HG03196 (cell line): ENCODE measurements around the gene PTPRE.

Source experiments
- ATAC-seq: cut with Tn5 transposase; IDR thresholded peaks from one replicate; pipeline ENCODE4 v1.9.1; 2021; ENCODE audit not compliant: unreplicated experiment

PTPRE gene

GRCh38 chr10:128043259-128044045, 136.5 kb downstream of the PTPRE start:
- ATAC-seq = no peak

- ATAC-seq = no peak
These were observed 137.3 kb downstream of the PTPRE start for GRCh38 chr10:128044186-128044585.

DNA sequence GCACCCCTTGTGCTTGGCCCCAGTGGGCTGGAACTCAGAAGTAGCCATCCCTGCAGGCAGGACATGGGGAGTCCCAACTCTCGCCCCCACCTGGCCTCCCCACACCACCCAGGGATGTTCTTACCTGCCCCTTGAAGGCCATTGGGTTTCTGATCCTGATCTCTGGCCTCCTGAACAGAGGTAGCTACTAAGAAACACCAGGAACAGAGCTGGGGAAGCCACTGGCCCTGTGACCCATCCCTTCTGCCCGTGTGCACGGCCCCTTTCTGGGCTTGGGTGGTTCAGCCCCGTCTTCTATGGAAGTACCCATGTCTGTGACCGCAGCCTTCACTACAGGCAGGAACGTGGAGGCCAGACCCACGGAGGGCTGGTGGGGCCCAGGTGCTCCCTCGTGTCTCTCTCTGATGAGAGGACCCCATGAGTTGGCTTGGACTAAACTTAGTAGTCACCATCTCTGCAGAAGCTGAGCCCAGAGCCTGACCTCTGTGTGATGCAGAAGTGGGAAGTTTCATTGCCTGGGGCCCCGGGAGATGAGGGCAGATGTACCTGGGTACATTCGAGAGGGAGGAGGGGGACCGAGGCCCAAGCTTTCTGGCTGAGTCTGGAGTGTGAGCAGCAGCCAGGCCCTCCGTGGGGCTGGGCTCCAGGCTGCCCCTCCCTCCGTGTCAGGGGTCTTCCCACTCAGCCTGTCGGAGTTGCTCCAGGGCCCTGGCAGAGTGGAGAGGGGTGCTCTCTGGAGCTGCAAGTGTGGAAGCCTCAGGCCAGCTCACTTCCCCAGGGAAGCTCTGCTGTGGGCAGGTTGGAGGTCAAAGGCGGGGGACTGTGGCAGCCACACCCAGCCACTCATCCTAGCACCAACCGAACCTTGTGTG, 138.3 kb downstream of the PTPRE start:
- ATAC-seq = no peak

- no peak for ATAC-seq
These were observed 138.9 kb downstream of the PTPRE start for GRCh38 chr10:128045833-128046120.

GRCh38 chr10:128046156-128046952, 139.5 kb downstream of the PTPRE start:
- no peak for ATAC-seq

DNA sequence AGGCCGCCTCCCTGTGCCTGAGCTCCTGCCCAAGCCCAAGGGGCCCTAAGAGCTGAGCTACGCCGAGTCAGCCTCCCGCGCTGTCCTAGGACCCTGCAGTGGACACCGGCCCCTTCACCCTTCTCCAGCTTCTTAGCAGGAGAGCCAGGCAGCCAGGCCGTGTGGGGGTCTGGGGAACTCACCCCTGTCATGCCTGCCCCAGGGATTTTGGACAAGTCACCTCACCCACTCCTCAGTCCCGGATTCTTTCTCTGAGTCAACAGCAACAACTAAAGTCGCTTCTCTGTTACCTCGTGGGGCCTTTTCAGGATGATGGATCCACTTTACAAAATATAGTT, 140.0 kb downstream of the PTPRE start:
- ATAC-seq = no peak

DNA sequence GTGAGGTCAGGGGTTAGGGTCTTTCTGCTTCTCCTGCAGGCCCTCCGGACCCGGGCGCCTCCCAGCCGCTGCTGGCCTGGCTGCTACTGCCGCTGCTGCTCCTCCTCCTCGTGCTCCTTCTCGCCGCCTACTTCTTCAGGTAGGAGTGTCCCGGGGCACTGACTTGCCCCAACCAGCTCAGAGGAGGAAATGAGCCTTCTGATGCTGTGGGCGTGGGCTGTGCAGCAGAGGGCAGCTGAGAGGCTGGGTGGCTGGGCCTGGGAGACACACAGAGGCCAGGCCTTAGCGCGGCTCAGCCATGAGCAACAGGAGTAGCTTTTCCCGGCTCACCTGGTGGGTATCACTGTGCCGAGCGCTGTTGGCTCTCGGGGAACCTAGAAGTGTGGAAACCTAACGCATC, 140.4 kb downstream of the PTPRE start:
- ATAC-seq = peak; percentile 98

- ATAC-seq = peak; percentile 35
These were observed 141.3 kb downstream of the PTPRE start for GRCh38 chr10:128047991-128048818.

DNA sequence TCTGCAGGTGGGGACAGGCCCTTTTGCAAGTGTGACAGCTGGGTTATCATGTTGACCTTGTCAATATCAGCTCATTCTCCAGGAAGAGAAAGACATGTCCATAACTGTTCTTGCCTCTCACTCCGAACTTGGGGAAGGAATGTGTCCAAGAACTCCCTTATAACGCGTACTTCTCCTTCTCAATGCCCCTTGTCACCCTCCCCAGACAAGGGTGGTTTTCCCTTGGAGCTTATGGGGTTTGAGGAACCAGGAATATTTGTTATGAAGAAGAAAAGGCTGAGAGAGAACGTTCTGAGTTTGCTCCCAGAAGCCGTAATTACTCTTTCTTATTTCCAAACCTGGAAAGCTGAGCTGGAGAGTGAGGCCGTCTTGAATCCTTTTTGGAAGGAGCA, 141.9 kb downstream of the PTPRE start:
- no peak for ATAC-seq

GRCh38 chr10:128049226-128050120, 142.6 kb downstream of the PTPRE start:
- ATAC-seq = no peak

DNA sequence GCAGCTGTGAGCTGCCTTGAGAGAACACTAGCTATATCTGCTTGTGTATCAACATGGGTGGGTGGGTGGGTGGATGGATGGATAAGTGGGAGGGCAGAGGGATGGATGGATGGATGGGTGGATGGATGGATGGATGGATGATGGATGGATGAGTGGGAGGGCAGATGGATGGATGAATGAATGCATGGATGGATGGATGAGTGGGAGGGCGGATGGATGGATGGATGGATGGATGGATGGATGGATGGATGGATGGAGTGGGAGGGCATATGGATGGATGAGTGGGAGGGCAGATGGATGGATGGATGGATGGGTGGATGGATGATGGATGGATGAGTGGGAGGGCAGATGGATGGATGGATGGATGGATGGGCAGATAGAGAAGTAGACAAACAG, 143.2 kb downstream of the PTPRE start:
- ATAC-seq = no peak

GRCh38 chr10:128050936-128051335, 144.0 kb downstream of the PTPRE start:
- ATAC-seq = no peak

DNA sequence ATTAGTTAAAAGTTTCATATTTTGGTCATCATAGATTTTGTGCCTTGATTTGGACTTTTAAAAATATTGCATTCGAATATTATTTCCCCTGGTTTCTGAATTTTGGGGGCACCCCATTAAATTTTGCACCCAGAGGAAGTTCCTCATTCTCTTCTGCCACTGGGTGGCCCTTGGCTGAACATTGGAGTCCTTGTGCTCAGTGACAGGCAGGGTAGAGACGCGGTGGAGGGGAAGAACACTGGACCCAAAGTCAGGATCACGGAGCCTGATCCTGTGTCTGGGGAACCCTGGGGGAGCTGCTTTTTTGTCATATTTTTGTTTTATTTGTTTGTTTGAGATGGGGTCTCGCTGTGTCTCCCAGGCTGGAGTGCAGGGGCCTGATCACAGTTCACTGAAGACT, 144.6 kb downstream of the PTPRE start:
- ATAC-seq = no peak

GRCh38 chr10:128052696-128053095, 145.8 kb downstream of the PTPRE start:
- no peak for ATAC-seq

- no peak for ATAC-seq
These were observed 146.5 kb downstream of the PTPRE start for GRCh38 chr10:128053356-128053755.

- ATAC-seq = no peak
These were observed 147.5 kb downstream of the PTPRE start for GRCh38 chr10:128054163-128054970.

GRCh38 chr10:128055061-128055868, 148.4 kb downstream of the PTPRE start:
- no peak for ATAC-seq
